Measurements from ENCODE around the gene TMUB2. TPM values are rescaled to one million over a fixed set of nuclear protein-coding genes. Genes with fewer than 3 reads are reported as not detected.

TMUB2 gene
- total and polyA plus RNA-seq, 2 of the 13 experiments (the other 11 are each of a cell fraction or from before 2014, with no cell fraction given): 26.9 to 50.8 TPM

- TF ChIP-seq ZNF10 (CRISPR knock-in tag; IDR thresholded peaks at IDR 0.05; ENCODE audit: borderline replicate concordance, low read depth) (no peak), MTF1 (CRISPR knock-in tag; IDR thresholded peaks at IDR 0.05) (no peak), TFDP2 (CRISPR knock-in tag; IDR thresholded peaks at IDR 0.05) (peak; percentile 66), SP5 (CRISPR knock-in tag; IDR thresholded peaks at IDR 0.05; ENCODE audit: borderline replicate concordance, low read depth) (peak; percentile 79), ZZZ3 (CRISPR knock-in tag; IDR thresholded peaks at IDR 0.05; ENCODE audit: borderline replicate concordance) (0 out of 2 replicates have a peak, but pooled peaks have one; percentile 54), DZIP1 (CRISPR knock-in tag; IDR thresholded peaks at IDR 0.05) (no peak), ZNF691 (CRISPR knock-in tag; IDR thresholded peaks at IDR 0.05; ENCODE audit: borderline replicate concordance, low read depth) (no peak), SIN3A (IDR thresholded peaks at IDR 0.05; ENCODE audit: borderline replicate concordance, low read depth, low read length) (no peak), MAZ (IDR thresholded peaks at IDR 0.05; ENCODE audit: borderline replicate concordance, low read depth, low read length) (peak; percentile 98), MAZ (CRISPR knock-in tag; IDR thresholded peaks at IDR 0.05; ENCODE audit: low read depth) (peak; percentile 68), ZNF264 (CRISPR knock-in tag; IDR thresholded peaks at IDR 0.05) (no peak), BCL6 (CRISPR knock-in tag; IDR thresholded peaks at IDR 0.05) (no peak), NFAT5 (CRISPR knock-in tag; IDR thresholded peaks at IDR 0.05) (no peak), ZNF879 (CRISPR knock-in tag; IDR thresholded peaks at IDR 0.05) (no peak), RXRB (CRISPR knock-in tag; IDR thresholded peaks at IDR 0.05; ENCODE audit: borderline replicate concordance) (peak; percentile 52; the same call in 1 of the 2 replicates), GTF3A (CRISPR knock-in tag; conservative IDR thresholded peaks at IDR 0.05) (no peak), ZEB1 (IDR thresholded peaks at IDR 0.05; ENCODE audit: insufficient replicate concordance, low read depth) (no peak)
Observed at GRCh38 chr17:44218344-44219107, 31.8 kb downstream of the TMUB2 start (continued).

Measured in HepG2 (cell line).